ENCODE results near the gene PROSER3. TPM values are rescaled to one million over a fixed set of nuclear protein-coding genes. Genes with fewer than 3 reads are reported as not detected.

PROSER3 gene
- total and polyA plus RNA-seq, 2 of the 4 experiments (the other 2 are of a cell fraction): 5.4 to 21.8 TPM

DNA sequence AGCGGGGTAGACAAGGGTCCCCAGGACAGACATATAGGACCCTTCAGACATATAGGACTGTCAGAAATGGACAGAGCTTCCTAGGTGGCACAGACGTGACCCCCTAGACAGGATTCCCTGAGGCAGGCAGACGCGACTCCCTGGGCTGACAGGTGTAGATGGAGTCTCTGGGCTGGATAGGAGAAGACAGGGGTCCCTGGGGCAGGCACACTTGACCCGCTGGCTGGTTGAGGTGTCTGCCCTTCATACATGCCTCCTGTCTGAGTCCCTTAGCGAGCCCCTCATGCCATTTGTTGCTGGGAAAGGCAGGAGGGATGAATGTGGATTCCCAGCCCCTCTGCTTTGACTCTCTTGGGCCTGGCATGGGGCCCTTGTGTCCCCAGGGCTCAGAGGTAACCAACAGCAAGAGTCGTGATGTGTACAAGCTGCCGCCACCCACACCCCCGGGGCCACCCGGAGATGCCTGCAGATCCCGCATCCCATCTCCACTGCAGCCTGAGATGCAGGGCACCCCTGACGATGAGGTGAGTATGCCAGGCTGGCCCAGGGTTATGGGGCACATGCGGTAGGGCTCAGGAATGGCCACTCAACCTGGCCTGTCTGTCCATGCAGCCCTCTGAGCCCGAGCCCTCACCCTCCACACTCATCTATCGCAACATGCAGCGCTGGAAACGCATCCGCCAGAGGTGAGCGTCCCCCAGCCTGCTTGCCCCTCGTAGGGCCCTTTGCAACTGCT, 4.2 kb upstream of the PROSER3 start:
- POLR2A ChIA-PET (ENCODE audit: unreplicated experiment): interaction anchor here (0.6 kb wide), 1 partner anchor 16 kb away, joined by 3 read pairs; no protein-coding TSS in a partner anchor
- H3K56ac ChIP-seq (ENCODE audit: extremely low read depth, insufficient read depth, low read length): no peak overlapping the region
- in situ Hi-C loops (cut with MboI; ENCODE audit: low sequenced_read_pairs) (no loop called here), dilution Hi-C loops (cut with HindIII; ENCODE audit: low sequenced_read_pairs, unreplicated experiment) (no loop called here), intact Hi-C loops (cut with micrococcal nuclease) (no loop called here)
- H3K9me1 ChIP-seq (ENCODE audit: insufficient read depth, low read length): 0 out of 2 replicates have a peak, but pooled peaks cover 8% of the 10 kb centered on the region
- BruUV-seq (replicated peaks): no TSS peak
- no peak overlapping the region for H3K4me2 ChIP-seq (ENCODE audit: low read depth, low read length)
- no peak for ATAC-seq (ENCODE audit: low read depth)
- no peak overlapping the region for H4K91ac ChIP-seq (ENCODE audit: insufficient read depth, low read depth, low read length)
- CTCF ChIA-PET: no interaction called here
- H3K23ac ChIP-seq (ENCODE audit: low read depth, low read length): no peak overlapping the region
- no peak overlapping the region for H4K5ac ChIP-seq (ENCODE audit: low read depth, low read length)
- H2BK15ac ChIP-seq (ENCODE audit: low read depth, low read length): no peak overlapping the region
- H3K27ac ChIP-seq (ENCODE audit: insufficient read depth, low read length): no peak overlapping the region
- no peak overlapping the region for H3K14ac ChIP-seq (replicated peaks; ENCODE audit: low read depth, low read length)
- no peak overlapping the region for H3K4ac ChIP-seq (ENCODE audit: low read depth, low read length)
- no peak for DNase-seq
- H3K4me1 ChIP-seq (ENCODE audit: control insufficient read depth, insufficient read depth, low read length): peaks cover 16% of the 10 kb centered on the region
- no peak overlapping the region for H2AK5ac ChIP-seq (ENCODE audit: low read depth, low read length)
- H3K18ac ChIP-seq (ENCODE audit: low read depth, low read length): no peak overlapping the region
- H3K9ac ChIP-seq (ENCODE audit: low read depth, low read length): no peak overlapping the region
- peaks cover 20 to 66% of the 10 kb centered on the region in 2 experiments; a peak in 3 of 4 replicates for H3K79me1 ChIP-seq (ENCODE audit: low read depth in 1 of 2, low read length in 2 of 2)
- no peak overlapping the region for H3K4me3 ChIP-seq (ENCODE audit: insufficient read depth, low read depth, low read length)
- no peak overlapping the region for H2AK9ac ChIP-seq (replicated peaks; ENCODE audit: low read depth, low read length, poor library complexity)
- no peak overlapping the region for H2BK20ac ChIP-seq (ENCODE audit: low read depth, low read length)
- H3K27me3 ChIP-seq (ENCODE audit: control insufficient read depth, insufficient read depth, low read length): no peaks in the 10 kb centered on the region
- H3K9me3 ChIP-seq (ENCODE audit: control insufficient read depth, insufficient read depth, low read length): no peaks in the 10 kb centered on the region
- H4K20me1 ChIP-seq (ENCODE audit: insufficient read depth, low read length): peaks cover 6% of the 10 kb centered on the region; the same call in 1 of the 2 replicates
- H4K8ac ChIP-seq (ENCODE audit: low read depth in 2 of 2, low read length in 2 of 2): no peak overlapping the region
- no peak overlapping the region for H2BK5ac ChIP-seq (ENCODE audit: low read depth, low read length, poor library complexity, severe bottlenecking)
- no peak overlapping the region for H2BK120ac ChIP-seq (ENCODE audit: low read depth, low read length)
- WGBS, 2 experiments (ENCODE audit: extremely low coverage in 2 of 2, insufficient read length in 1 of 2): 100% methylated on average over 5 of the region's 20 CpGs; no CpG with 5 or more reads in 1 of the 2 experiments
- no peak overlapping the region for H2AFZ ChIP-seq (replicated peaks; ENCODE audit: low read length, poor library complexity)
- peaks cover 29% of the 10 kb centered on the region; the same call in 1 of the 2 replicates for H3K36me3 ChIP-seq (ENCODE audit: control insufficient read depth, insufficient read depth, low read length)
- no peak for TF ChIP-seq FOS (IDR thresholded peaks at IDR 0.05; ENCODE audit: low read depth, low read length)
- peak; percentile 16; the same call in 1 of the 2 replicates for TF ChIP-seq POLR2A (IDR thresholded peaks at IDR 0.05; ENCODE audit: low read depth, low read length)
- TF ChIP-seq MXI1 (IDR thresholded peaks at IDR 0.05; ENCODE audit: borderline replicate concordance, low read depth, low read length): no peak

Data from IMR-90 (cell line).